ENCODE results near the gene MAP3K8. TPM values are rescaled to one million over a fixed set of nuclear protein-coding genes. Genes with fewer than 3 reads are reported as not detected.
A peak's percentile ranks its signal among the peaks of the same experiment; 100 is the strongest.

The MAP3K8 gene
- total RNA-seq, 1 donor from 2014 or later = 42.8 TPM

GRCh38 chr10:30490289-30491000 is 56.5 kb downstream of the MAP3K8 start:
- no peak for DNase-seq (ENCODE audit: low spot score)

GRCh38 chr10:30491204-30491915 is 57.4 kb downstream of the MAP3K8 start:
- no peak for DNase-seq (ENCODE audit: low spot score)

- no peak for DNase-seq (ENCODE audit: low spot score)
These were observed 58.0 kb downstream of the MAP3K8 start for GRCh38 chr10:30491916-30492515.

- DNase-seq (ENCODE audit: low spot score) = peak; percentile 67
These were observed 59.9 kb downstream of the MAP3K8 start for GRCh38 chr10:30493609-30494530.

GRCh38 chr10:30494558-30494957 is 60.6 kb downstream of the MAP3K8 start:
- DNase-seq (ENCODE audit: low spot score) = no peak

- no peak for DNase-seq (ENCODE audit: low spot score)
These were observed 61.7 kb downstream of the MAP3K8 start for GRCh38 chr10:30495687-30496086.

GRCh38 chr10:30499816-30500215 is 65.8 kb downstream of the MAP3K8 start:
- DNase-seq (ENCODE audit: low spot score) = no peak

GRCh38 chr10:30500534-30500933 is 66.5 kb downstream of the MAP3K8 start:
- no peak for DNase-seq (ENCODE audit: low spot score)

GRCh38 chr10:30500963-30501504 is 67.0 kb downstream of the MAP3K8 start:
- DNase-seq (ENCODE audit: low spot score) = no peak

GRCh38 chr10:30502266-30503060 is 68.5 kb downstream of the MAP3K8 start:
- DNase-seq (ENCODE audit: low spot score) = no peak

GRCh38 chr10:30503700-30504266 is 69.8 kb downstream of the MAP3K8 start:
- no peak for DNase-seq (ENCODE audit: low spot score)

- no peak for DNase-seq (ENCODE audit: low spot score)
These were observed 71.7 kb downstream of the MAP3K8 start for GRCh38 chr10:30505543-30506298.

- DNase-seq (ENCODE audit: low spot score) = no peak
These were observed 75.5 kb downstream of the MAP3K8 start for GRCh38 chr10:30509508-30509907.

- DNase-seq (ENCODE audit: low spot score) = peak; percentile 72
These were observed 76.4 kb downstream of the MAP3K8 start for GRCh38 chr10:30510184-30510931.

GRCh38 chr10:30510932-30511700 is 77.1 kb downstream of the MAP3K8 start:
- DNase-seq (ENCODE audit: low spot score) = no peak
